Hematopoietic multipotent progenitor cell (in vitro differentiated cells): ENCODE results near the gene FRAS1. TPM values are rescaled to one million over a fixed set of nuclear protein-coding genes. Genes with fewer than 3 reads are reported as not detected.
"Not testable (repeated sequence)": the region's sequence is repeated elsewhere in the genome, so short reads cannot be mapped to it uniquely, and the experiment has no call there.

Experiments
- DNase-seq, 3 donors: peaks; one replicate each; pipeline ENCODE4 v3.0.0-alpha.2; 2011 to 2015; ENCODE audit warnings: low read depth in 2 of 3, low spot score in 2 of 3
- total RNA-seq: library from RNA; depleted of rRNA; stranded (reverse); fragments of >200 nt; gene quantifications from one replicate; pipeline ENCODE4 v1.2.3, GENCODE V29; 2012

Gene FRAS1
- total RNA-seq, 1 donor = under 0.01 TPM

DNA sequence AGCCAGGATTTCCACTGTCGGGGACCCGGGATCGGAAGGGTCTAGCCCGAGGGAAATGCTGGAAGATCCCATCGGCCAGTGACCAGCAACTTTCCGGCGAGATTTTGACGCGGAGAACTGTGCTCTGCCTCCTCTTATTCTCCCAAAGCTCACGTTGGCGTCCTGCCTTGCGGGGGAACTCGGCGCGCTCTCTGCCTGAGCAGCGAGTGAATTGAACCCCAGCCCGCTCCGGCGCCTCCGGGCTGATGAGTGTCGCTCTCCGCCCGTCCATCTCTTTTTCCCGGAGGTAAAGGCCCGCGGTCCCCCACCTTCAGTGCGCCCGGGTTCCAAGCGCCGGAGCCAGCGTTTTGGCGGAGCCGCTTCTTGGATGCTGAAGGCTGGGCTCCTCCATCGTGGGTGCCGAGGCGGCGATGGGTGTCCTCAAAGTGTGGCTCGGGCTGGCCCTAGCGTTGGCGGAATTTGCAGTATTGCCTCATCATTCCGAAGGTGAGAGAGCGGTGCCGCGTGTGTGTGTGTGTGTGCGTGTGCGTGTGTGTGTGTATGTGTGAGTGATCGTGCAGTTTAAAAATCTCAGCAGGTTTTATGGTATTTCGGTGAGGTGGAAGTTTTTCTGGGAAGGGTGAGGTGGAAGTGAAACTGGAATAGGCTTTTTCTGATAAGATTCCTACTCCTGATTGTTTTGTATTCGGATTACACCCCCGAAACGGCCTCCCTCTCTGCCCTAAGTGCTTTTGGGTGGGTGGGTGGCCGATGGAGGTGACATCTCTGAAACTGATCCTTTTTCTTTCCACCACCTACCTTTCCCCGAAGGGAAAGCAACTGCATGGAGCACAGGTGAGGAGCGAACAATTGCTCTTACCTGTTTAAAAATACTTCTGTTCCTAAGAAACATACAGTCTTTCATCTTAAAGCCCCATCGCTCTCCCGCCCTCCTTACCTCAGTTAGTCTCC lies 752 bp downstream of the FRAS1 start:
- peak in 2 of 3 donors; percentile 35 to 60 for DNase-seq

- peak in 2 of 3 donors; percentile 8 to 30 for DNase-seq
Measured at GRCh38 chr4:78058591-78059523, 1.7 kb downstream of the FRAS1 start.

DNA sequence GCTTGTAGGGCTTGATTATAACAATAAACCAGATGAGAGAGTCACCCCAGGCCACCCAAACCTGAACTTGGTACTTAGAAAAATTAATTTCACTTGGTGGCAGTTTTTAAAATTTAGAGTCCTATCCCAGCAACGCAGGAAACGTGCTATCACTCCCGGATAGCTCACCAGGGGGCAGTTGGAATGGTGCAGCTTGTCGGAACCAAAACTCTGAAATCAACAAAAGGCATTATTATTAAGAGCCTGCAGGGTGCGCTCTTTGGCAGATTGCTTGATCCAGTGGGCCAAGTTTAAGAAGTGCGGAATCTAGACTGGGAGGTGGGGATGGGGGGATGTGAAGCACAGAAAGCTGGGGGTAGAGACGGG lies 2.4 kb downstream of the FRAS1 start:
- DNase-seq = peak in 2 of 3 donors; percentile 82 to 84

- DNase-seq = no peak
Measured at GRCh38 chr4:78059938-78060337, 2.8 kb downstream of the FRAS1 start.

GRCh38 chr4:78061939-78062570 lies 4.9 kb downstream of the FRAS1 start:
- DNase-seq = no peak

DNA sequence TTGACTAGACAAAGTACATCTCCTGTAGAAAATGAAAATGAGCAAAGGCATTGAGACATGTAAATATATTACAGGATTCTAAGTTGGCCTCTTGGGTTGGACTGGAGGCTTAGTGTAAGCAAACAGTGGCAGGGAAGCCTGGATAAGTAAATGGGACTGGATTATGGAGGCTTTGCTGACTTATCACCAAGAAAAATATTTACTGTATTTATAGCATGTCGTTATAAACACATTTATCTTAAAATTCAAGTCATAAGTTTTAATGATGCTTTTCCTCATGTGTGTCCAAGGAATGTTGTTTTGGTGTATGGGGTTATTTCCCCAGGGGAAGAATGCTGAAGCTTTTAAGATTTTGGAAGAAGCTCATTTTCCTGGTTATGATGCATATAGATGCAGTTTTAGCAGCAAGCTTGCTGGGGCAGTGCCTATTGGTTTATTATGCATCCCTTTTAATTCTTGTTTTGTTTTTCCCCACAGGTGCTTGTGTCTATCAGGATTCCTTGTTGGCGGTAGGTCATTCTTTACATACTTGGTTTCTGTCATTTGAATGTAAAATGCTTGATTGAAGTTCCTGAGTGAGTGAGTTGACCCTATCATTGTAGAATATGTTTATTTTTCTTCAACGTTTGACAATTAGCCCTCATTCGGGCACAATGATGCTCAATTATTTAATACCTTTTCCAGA lies 8.5 kb downstream of the FRAS1 start:
- DNase-seq = no peak

GRCh38 chr4:78068481-78068880 lies 11.4 kb downstream of the FRAS1 start:
- no peak for DNase-seq

- DNase-seq = no peak
Measured at GRCh38 chr4:78069319-78069718, 12.2 kb downstream of the FRAS1 start.

GRCh38 chr4:78069859-78070258 lies 12.7 kb downstream of the FRAS1 start:
- DNase-seq = no peak

GRCh38 chr4:78070731-78071282 lies 13.7 kb downstream of the FRAS1 start:
- DNase-seq = no peak

GRCh38 chr4:78074759-78075158 lies 17.6 kb downstream of the FRAS1 start:
- no peak for DNase-seq

DNA sequence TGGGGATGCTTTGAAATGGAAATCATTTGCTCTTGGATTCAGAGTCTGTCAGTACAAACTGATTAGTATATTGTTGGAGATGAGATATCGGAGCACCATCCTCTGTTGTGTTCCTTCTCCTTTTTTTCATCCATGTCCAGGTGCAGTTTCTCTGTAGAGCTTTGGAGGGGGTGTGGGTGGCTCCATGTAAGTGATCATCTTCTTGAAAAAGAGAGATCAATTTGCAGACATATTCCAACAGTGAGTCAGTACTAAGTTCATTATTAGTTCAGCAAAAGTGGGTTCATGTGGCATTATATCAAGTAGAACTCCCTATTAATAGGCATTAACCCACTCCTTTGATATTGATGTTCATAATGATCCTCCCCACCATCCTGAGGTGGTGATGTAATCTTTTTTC lies 18.9 kb downstream of the FRAS1 start:
- DNase-seq = no peak

- no peak for DNase-seq
Measured at GRCh38 chr4:78078101-78078500, 21.0 kb downstream of the FRAS1 start.

- DNase-seq = peak in 1 of 3 donors; percentile 15
Measured at GRCh38 chr4:78079726-78080430, 22.8 kb downstream of the FRAS1 start.

GRCh38 chr4:78081541-78081940 lies 24.4 kb downstream of the FRAS1 start:
- no peak for DNase-seq

DNA sequence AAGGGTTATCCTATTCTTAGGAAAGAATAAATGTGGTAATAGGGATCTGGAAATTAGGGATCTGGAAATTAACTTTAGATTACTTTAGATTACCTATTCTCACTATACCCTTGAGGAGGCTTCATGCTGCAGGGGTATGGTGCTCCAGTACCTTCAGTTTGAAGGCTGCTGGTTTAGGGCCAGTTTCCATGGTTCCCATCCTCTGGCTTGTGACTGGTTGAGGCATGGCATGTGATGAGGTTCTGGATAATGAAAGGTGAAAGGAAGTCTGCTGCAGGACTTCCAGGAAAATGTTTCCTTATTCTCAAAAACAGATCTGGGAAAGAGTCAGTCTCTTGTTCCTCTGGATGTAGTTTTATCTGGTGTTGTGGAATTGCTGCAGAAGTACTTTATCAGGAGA lies 25.9 kb downstream of the FRAS1 start:
- DNase-seq = no peak

GRCh38 chr4:78091534-78091933 lies 34.4 kb downstream of the FRAS1 start:
- DNase-seq = no peak

DNA sequence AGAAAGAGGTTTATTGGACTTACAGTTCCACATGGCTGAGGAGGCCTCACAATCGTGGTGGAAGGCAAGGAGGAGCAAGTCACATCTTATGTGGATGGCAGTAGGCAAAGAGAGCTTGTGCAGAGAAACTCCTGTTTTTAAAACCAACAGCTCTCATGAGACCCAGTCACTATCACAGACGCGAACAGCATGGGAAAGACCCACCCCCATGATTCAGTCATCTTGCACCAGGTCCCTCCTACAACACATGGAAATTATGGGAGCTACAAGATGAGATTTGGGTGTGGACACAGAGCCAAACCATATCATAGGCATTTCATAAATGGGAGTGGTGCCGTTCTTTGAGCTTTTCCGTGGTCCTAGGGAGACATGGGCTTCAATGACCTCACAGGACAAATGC lies 35.2 kb downstream of the FRAS1 start:
- not testable (repeated sequence) for DNase-seq

GRCh38 chr4:78092850-78093249 lies 35.7 kb downstream of the FRAS1 start:
- DNase-seq = no peak
